GM23338 (cell line): Measurements from ENCODE around the gene ARFIP2. TPM values are rescaled to one million over a fixed set of nuclear protein-coding genes. Genes with fewer than 3 reads are reported as not detected.

Experiments used
- ATAC-seq: fragments of 200-7000 bp; cut with Tn5 transposase; 3 replicates; pipeline ENCODE4 v1.9.1; 2020
- DNase-seq: peaks from one replicate; pipeline ENCODE4 v3.0.0-alpha.2; 2015; ENCODE audit warnings: low spot score
- H2AFZ ChIP-seq: fragments of 200-600 bp; sonication (generic); 2 replicates; pipeline ENCODE4 v1.8.0; 2016; ENCODE audit warnings: antibody characterized with exemption, mild to moderate bottlenecking, moderate library complexity
- H3F3A ChIP-seq: fragments of 200-600 bp; sonication (generic); replicated peaks from 2 replicates; pipeline ENCODE4 v1.8.0; 2017; ENCODE audit warnings: antibody characterized with exemption, mixed run types, low read depth
- H3K27ac ChIP-seq: fragments of 200-600 bp; sonication (generic); 2 replicates; pipeline ENCODE4 v1.6.1; 2016; ENCODE audit warnings: low read depth
- H3K27me3 ChIP-seq: fragments of 200-600 bp; sonication (generic); 2 replicates; pipeline ENCODE4 v1.8.0; 2016; ENCODE audit warnings: mild to moderate bottlenecking, mixed run types, moderate library complexity; ENCODE audit not compliant: insufficient read depth
- H3K36me3 ChIP-seq: fragments of 200-600 bp; sonication (generic); 2 replicates; pipeline ENCODE4 v1.8.0; 2016; ENCODE audit warnings: mild to moderate bottlenecking; ENCODE audit not compliant: insufficient read depth
- H3K4me1 ChIP-seq: fragments of 200-600 bp; sonication (generic); 2 replicates; pipeline ENCODE4 v1.8.0; 2016; ENCODE audit warnings: mild to moderate bottlenecking, moderate library complexity; ENCODE audit not compliant: insufficient read depth
- H3K4me2 ChIP-seq: fragments of 200-600 bp; sonication (generic); 2 replicates; pipeline ENCODE4 v1.7.1; 2017; ENCODE audit warnings: mixed run types
- H3K4me3 ChIP-seq: fragments of 200-600 bp; sonication (generic); 2 replicates; pipeline ENCODE4 v1.6.1; 2016; ENCODE audit warnings: mixed run types
- H3K79me2 ChIP-seq: fragments of 200-600 bp; sonication (generic); replicated peaks from 2 replicates; pipeline ENCODE4 v1.8.0; 2017; ENCODE audit warnings: mild to moderate bottlenecking; ENCODE audit not compliant: insufficient read depth
- H3K9me2 ChIP-seq: fragments of 200-600 bp; sonication (generic); 2 replicates; pipeline ENCODE4 v1.8.0; 2017; ENCODE audit not compliant: insufficient read depth
- H4K20me1 ChIP-seq: fragments of 200-600 bp; sonication (generic); replicated peaks from 2 replicates; pipeline ENCODE4 v1.8.0; 2017; ENCODE audit warnings: mild to moderate bottlenecking; ENCODE audit not compliant: insufficient read depth
- H3K27ac Mint-ChIP-seq: 2 replicates; pipeline ENCODE4 v1.8.0; 2020; ENCODE audit warnings: inconsistent platforms, mild to moderate bottlenecking, moderate library complexity, mixed read lengths
- H3K27me3 Mint-ChIP-seq: 3 replicates; pipeline ENCODE4 v1.8.0; 2022; ENCODE audit warnings: low read depth, mild to moderate bottlenecking, moderate library complexity, mixed read lengths, inconsistent platforms; ENCODE audit not compliant: insufficient read depth, poor library complexity
- H3K36me3 Mint-ChIP-seq: 3 replicates; pipeline ENCODE4 v1.8.0; 2021; ENCODE audit warnings: low read depth, mild to moderate bottlenecking, inconsistent platforms, moderate library complexity, mixed read lengths
- H3K4me1 Mint-ChIP-seq: 3 replicates; pipeline ENCODE4 v1.8.0; 2020; ENCODE audit warnings: mild to moderate bottlenecking, inconsistent platforms, mixed read lengths
- H3K4me3 Mint-ChIP-seq: 3 replicates; pipeline ENCODE4 v1.8.0; 2021; ENCODE audit warnings: moderate library complexity, mild to moderate bottlenecking, inconsistent platforms, mixed read lengths
- H3K9me3 Mint-ChIP-seq: 3 replicates; pipeline ENCODE4 v1.8.0; 2020; ENCODE audit warnings: moderate library complexity, mild to moderate bottlenecking, inconsistent platforms, mixed read lengths
- CREB1 ChIP-seq: fragments of 250-450 bp; sonication (Bioruptor Pico); IDR thresholded peaks from 2 replicates; pipeline ENCODE4 v1.5.0; 2020; ENCODE audit warnings: low read depth, mild to moderate bottlenecking, moderate library complexity
- ETS1 ChIP-seq: IDR thresholded peaks from 2 replicates; pipeline ENCODE4 v1.6.1; 2016; ENCODE audit warnings: antibody characterized with exemption
- EZH2 ChIP-seq: fragments of 200-600 bp; sonication (generic); IDR thresholded peaks from one replicate; pipeline ENCODE4 v1.8.0; 2017; ENCODE audit warnings: antibody characterized with exemption, mild to moderate bottlenecking, low read depth; ENCODE audit not compliant: unreplicated experiment
- EZH2phosphoT487 ChIP-seq: fragments of 200-600 bp; sonication (generic); IDR thresholded peaks from one replicate; pipeline ENCODE4 v1.8.1; 2018; ENCODE audit warnings: antibody characterized with exemption; ENCODE audit not compliant: unreplicated experiment
- JUNB ChIP-seq: IDR thresholded peaks from one replicate; pipeline ENCODE4 v1.6.1; 2016; ENCODE audit warnings: antibody characterized with exemption; ENCODE audit not compliant: unreplicated experiment
- NANOG ChIP-seq: IDR thresholded peaks from 2 replicates; pipeline ENCODE4 v1.6.1; 2016; ENCODE audit warnings: antibody characterized with exemption, borderline replicate concordance
- POLR2AphosphoS5 ChIP-seq: IDR thresholded peaks from 2 replicates; pipeline ENCODE4 v1.6.1; 2016; ENCODE audit warnings: antibody characterized with exemption, low read depth
- STAT1 ChIP-seq: IDR thresholded peaks from one replicate; pipeline ENCODE4 v1.6.1; 2016; ENCODE audit warnings: antibody characterized with exemption; ENCODE audit not compliant: unreplicated experiment
- ZNF114 ChIP-seq: fragments of 250-450 bp; sonication (Bioruptor Pico); IDR thresholded peaks from 2 replicates; pipeline ENCODE4 v1.5.0; 2020; ENCODE audit warnings: mild to moderate bottlenecking, moderate library complexity
- ZNF331 ChIP-seq: fragments of 250-450 bp; sonication (Bioruptor Pico); IDR thresholded peaks from 2 replicates; pipeline ENCODE4 v1.5.0; 2020; ENCODE audit warnings: low read depth, mild to moderate bottlenecking, moderate library complexity
- polyA plus RNA-seq: library from polyadenylated mRNA; unstranded; fragments of >200 nt; fragmentation: Nextera tagmentation; extraction: Ambion mirVana; gene quantifications from 2 replicates; pipeline ENCODE4 v1.2.1, GENCODE V29; 2016
- total RNA-seq: library from RNA; depleted of rRNA; stranded (reverse); fragments of >200 nt; shearing (Covaris generic); gene quantifications from 2 replicates; pipeline ENCODE4 v1.2.3, GENCODE V29; 2014
- TF ChIP-seq, protein P1 (sequence below): IDR thresholded peaks from one replicate; pipeline ENCODE4 v1.6.1; 2018; ENCODE audit warnings: antibody characterized with exemption; ENCODE audit not compliant: unreplicated experiment
- TF ChIP-seq, protein P2 (sequence below), 2 experiments: fragments of 200-600 bp in 1 of 2; sonication (generic) in 1 of 2; conservative IDR thresholded peaks; 2 replicates each; pipeline versions ENCODE4 v1.5.1 to v1.6.1; 2016 to 2017; ENCODE audit warnings: antibody characterized with exemption in 2 of 2, low read depth in 2 of 2, mild to moderate bottlenecking in 2 of 2, moderate library complexity in 1 of 2

Gene ARFIP2
- total and polyA plus RNA-seq, 2 experiments from 2014 or later, result 35.4 to 61.5 TPM

- TF ChIP-seq, protein P1, sequence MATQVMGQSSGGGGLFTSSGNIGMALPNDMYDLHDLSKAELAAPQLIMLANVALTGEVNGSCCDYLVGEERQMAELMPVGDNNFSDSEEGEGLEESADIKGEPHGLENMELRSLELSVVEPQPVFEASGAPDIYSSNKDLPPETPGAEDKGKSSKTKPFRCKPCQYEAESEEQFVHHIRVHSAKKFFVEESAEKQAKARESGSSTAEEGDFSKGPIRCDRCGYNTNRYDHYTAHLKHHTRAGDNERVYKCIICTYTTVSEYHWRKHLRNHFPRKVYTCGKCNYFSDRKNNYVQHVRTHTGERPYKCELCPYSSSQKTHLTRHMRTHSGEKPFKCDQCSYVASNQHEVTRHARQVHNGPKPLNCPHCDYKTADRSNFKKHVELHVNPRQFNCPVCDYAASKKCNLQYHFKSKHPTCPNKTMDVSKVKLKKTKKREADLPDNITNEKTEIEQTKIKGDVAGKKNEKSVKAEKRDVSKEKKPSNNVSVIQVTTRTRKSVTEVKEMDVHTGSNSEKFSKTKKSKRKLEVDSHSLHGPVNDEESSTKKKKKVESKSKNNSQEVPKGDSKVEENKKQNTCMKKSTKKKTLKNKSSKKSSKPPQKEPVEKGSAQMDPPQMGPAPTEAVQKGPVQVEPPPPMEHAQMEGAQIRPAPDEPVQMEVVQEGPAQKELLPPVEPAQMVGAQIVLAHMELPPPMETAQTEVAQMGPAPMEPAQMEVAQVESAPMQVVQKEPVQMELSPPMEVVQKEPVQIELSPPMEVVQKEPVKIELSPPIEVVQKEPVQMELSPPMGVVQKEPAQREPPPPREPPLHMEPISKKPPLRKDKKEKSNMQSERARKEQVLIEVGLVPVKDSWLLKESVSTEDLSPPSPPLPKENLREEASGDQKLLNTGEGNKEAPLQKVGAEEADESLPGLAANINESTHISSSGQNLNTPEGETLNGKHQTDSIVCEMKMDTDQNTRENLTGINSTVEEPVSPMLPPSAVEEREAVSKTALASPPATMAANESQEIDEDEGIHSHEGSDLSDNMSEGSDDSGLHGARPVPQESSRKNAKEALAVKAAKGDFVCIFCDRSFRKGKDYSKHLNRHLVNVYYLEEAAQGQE, result no peak
- TF ChIP-seq JUNB, result no peak
- no peak for TF ChIP-seq POLR2AphosphoS5
- TF ChIP-seq ZNF114, result no peak
- TF ChIP-seq, protein P2, sequence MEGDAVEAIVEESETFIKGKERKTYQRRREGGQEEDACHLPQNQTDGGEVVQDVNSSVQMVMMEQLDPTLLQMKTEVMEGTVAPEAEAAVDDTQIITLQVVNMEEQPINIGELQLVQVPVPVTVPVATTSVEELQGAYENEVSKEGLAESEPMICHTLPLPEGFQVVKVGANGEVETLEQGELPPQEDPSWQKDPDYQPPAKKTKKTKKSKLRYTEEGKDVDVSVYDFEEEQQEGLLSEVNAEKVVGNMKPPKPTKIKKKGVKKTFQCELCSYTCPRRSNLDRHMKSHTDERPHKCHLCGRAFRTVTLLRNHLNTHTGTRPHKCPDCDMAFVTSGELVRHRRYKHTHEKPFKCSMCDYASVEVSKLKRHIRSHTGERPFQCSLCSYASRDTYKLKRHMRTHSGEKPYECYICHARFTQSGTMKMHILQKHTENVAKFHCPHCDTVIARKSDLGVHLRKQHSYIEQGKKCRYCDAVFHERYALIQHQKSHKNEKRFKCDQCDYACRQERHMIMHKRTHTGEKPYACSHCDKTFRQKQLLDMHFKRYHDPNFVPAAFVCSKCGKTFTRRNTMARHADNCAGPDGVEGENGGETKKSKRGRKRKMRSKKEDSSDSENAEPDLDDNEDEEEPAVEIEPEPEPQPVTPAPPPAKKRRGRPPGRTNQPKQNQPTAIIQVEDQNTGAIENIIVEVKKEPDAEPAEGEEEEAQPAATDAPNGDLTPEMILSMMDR (conservative IDR thresholded peaks at IDR 0.05; ENCODE audit: low read depth in 2 of 2), result no peak
- TF ChIP-seq STAT1, result no peak
- TF ChIP-seq CREB1 (CRISPR knock-in tag), result no peak
- TF ChIP-seq EZH2, result no peak
- no peak for TF ChIP-seq NANOG
- no peak for TF ChIP-seq ZNF331 (CRISPR knock-in tag)
Measured at GRCh38 chr11:6452219-6452618, 28.9 kb downstream of the ARFIP2 start (continued).

GRCh38 chr11:6448574-6448973 is 32.6 kb downstream of the ARFIP2 start:
- Mint-ChIP-seq H3K36me3 (no peaks in the 10 kb centered on the region), H3K4me3 (no peak overlapping the region), H3K4me1 (no peaks in the 10 kb centered on the region), H3K27me3 (no peaks in the 10 kb centered on the region), H3K27ac (no peak overlapping the region), H3K9me3 (no peaks in the 10 kb centered on the region)
- Histone ChIP-seq H3K4me1 (no peaks in the 10 kb centered on the region), H3K27ac (no peak overlapping the region), H3F3A (no peaks in the 10 kb centered on the region), H4K20me1 (no peaks in the 10 kb centered on the region), H3K4me2 (no peak overlapping the region), H3K4me3 (no peak overlapping the region), H3K9me2 (no peaks in the 10 kb centered on the region), H3K79me2 (no peaks in the 10 kb centered on the region), H2AFZ (no peak overlapping the region), H3K27me3 (no peaks in the 10 kb centered on the region), H3K36me3 (0 out of 2 replicates have a peak, but pooled peaks cover 3% of the 10 kb centered on the region)
- DNase-seq (no peak), ATAC-seq (no peak)
- TF ChIP-seq, protein P1, result no peak
- TF ChIP-seq POLR2AphosphoS5, result no peak
- TF ChIP-seq EZH2phosphoT487, result no peak
- no peak for TF ChIP-seq JUNB
- TF ChIP-seq ZNF331 (CRISPR knock-in tag), result no peak
- TF ChIP-seq, protein P2 (conservative IDR thresholded peaks at IDR 0.05; ENCODE audit: low read depth in 2 of 2), result no peak
- TF ChIP-seq CREB1 (CRISPR knock-in tag), result no peak
- TF ChIP-seq EZH2, result no peak
- no peak for TF ChIP-seq NANOG
- no peak for TF ChIP-seq ZNF114
- no peak for TF ChIP-seq STAT1
- TF ChIP-seq ETS1, result no peak
